ENCODE data around the gene RBKS.
"Not testable (repeated sequence)": the region's sequence is repeated elsewhere in the genome, so short reads cannot be mapped to it uniquely, and the experiment has no call there.

The RBKS gene

GRCh38 chr2:27870724-27871123 lies 19.5 kb downstream of the RBKS start:
- FAIRE-seq, result no peak

- no peak for FAIRE-seq
Measured at GRCh38 chr2:27869763-27870162, 20.4 kb downstream of the RBKS start.

GRCh38 chr2:27866237-27866636 lies 23.9 kb downstream of the RBKS start:
- FAIRE-seq, result no peak

- not testable (repeated sequence) for FAIRE-seq
Measured at GRCh38 chr2:27863955-27864354, 26.2 kb downstream of the RBKS start.

- no peak for FAIRE-seq
Measured at GRCh38 chr2:27863146-27863545, 27.0 kb downstream of the RBKS start.

- FAIRE-seq, result no peak
Measured at GRCh38 chr2:27860111-27860510, 30.1 kb downstream of the RBKS start.

GRCh38 chr2:27857417-27858172 lies 32.6 kb downstream of the RBKS start:
- FAIRE-seq, result no peak

GRCh38 chr2:27856956-27857355 lies 33.2 kb downstream of the RBKS start:
- FAIRE-seq, result no peak

GRCh38 chr2:27856386-27856785 lies 33.8 kb downstream of the RBKS start:
- no peak for FAIRE-seq

- FAIRE-seq, result no peak
Measured at GRCh38 chr2:27855476-27855875, 34.7 kb downstream of the RBKS start.

- no peak for FAIRE-seq
Measured at GRCh38 chr2:27854229-27854862, 35.8 kb downstream of the RBKS start.

GRCh38 chr2:27852691-27853090 lies 37.5 kb downstream of the RBKS start:
- no peak for FAIRE-seq

- no peak for FAIRE-seq
Measured at GRCh38 chr2:27849558-27850205, 40.5 kb downstream of the RBKS start.

GRCh38 chr2:27847333-27847732 lies 42.9 kb downstream of the RBKS start:
- FAIRE-seq, result no peak

GRCh38 chr2:27844821-27845255 lies 45.3 kb downstream of the RBKS start:
- no peak for FAIRE-seq

- no peak for FAIRE-seq
Measured at GRCh38 chr2:27843992-27844391, 46.2 kb downstream of the RBKS start.

GRCh38 chr2:27842894-27843293 lies 47.3 kb downstream of the RBKS start:
- FAIRE-seq, result no peak

GRCh38 chr2:27839022-27839618 lies 51.1 kb downstream of the RBKS start:
- FAIRE-seq, result no peak

GRCh38 chr2:27838502-27838901 lies 51.7 kb downstream of the RBKS start:
- no peak for FAIRE-seq

GRCh38 chr2:27833931-27834330 lies 56.3 kb downstream of the RBKS start:
- FAIRE-seq, result no peak

- FAIRE-seq, result no peak
Measured at GRCh38 chr2:27832396-27832795, 57.8 kb downstream of the RBKS start.

GRCh38 chr2:27831279-27832050 lies 58.7 kb downstream of the RBKS start:
- FAIRE-seq, result no peak

- FAIRE-seq, result no peak
Measured at GRCh38 chr2:27830656-27831055, 59.5 kb downstream of the RBKS start.

Data from colon (tissue), 2 donors.